GM12878 (cell line): ENCODE data around the gene TLDC2. TPM values are rescaled to one million over a fixed set of nuclear protein-coding genes. Genes with fewer than 3 reads are reported as not detected.

Experiments used
- ETV6 ChIP-seq, 2 experiments: fragments of 450-650 bp in 1 of 2; IDR thresholded peaks in 1 of 2; conservative IDR thresholded peaks in 1 of 2; 2 replicates each; pipeline ENCODE4 v1.6.1; 2014; ENCODE audit warnings: antibody characterized with exemption in 1 of 2, borderline replicate concordance in 1 of 2, low read depth in 1 of 2, mild to moderate bottlenecking in 1 of 2, moderate library complexity in 1 of 2
- TCF3 ChIP-seq: IDR thresholded peaks from 2 replicates; pipeline ENCODE4 v1.6.1; 2012; ENCODE audit warnings: low read depth, mild to moderate bottlenecking, low read length, borderline replicate concordance; ENCODE audit not compliant: insufficient read depth
- ZNF274 ChIP-seq: IDR thresholded peaks from one replicate; pipeline ENCODE4 v1.8.0; 2011; ENCODE audit not compliant: insufficient read length, insufficient read depth
- polyA plus RNA-seq, 11 experiments: library from polyadenylated mRNA; depleted of rRNA in 4 of 11; unstranded in 6 of 11; stranded (reverse) in 5 of 11; fragments of >200 nt; fragmentation: Nextera tagmentation in 4 of 11; fragmentation: Illumina TruSeq in 1 of 11; extraction: Ambion mirVana in 4 of 11; extraction: Trizol in 1 of 11; gene quantifications; 1 replicate in 1 of 11; 2 replicates in 10 of 11; pipeline versions ENCODE4 v1.2.1 to v1.2.3, GENCODE V29; 2011 to 2016; ENCODE audit warnings: inconsistent platforms in 2 of 11, missing spikeins in 2 of 11, low read depth in 1 of 11
- total RNA-seq, 4 experiments: library from RNA; depleted of rRNA in 3 of 4; stranded (reverse); fragments of >200 nt in 3 of 4; fragmentation: Illumina TruSeq in 1 of 4; extraction: Trizol in 1 of 4; gene quantifications; 2 replicates each; pipeline versions ENCODE4 v1.2.1 to v1.2.3, GENCODE V29; 2013 to 2021
- TF ChIP-seq, protein P1 (sequence below): fragments of 450-650 bp; IDR thresholded peaks from 2 replicates; pipeline ENCODE4 v1.6.1; 2016; ENCODE audit warnings: mild to moderate bottlenecking, moderate library complexity, borderline replicate concordance
- TF ChIP-seq, protein P2 (sequence below): IDR thresholded peaks from 2 replicates; pipeline ENCODE4 v1.6.1; 2011; ENCODE audit warnings: low read depth, mild to moderate bottlenecking, low read length, moderate library complexity, borderline replicate concordance; ENCODE audit errors: extremely low read depth
- TF ChIP-seq, protein P3 (sequence below): fragments of 450-650 bp; IDR thresholded peaks from 2 replicates; pipeline ENCODE4 v1.6.1; 2016; ENCODE audit warnings: mild to moderate bottlenecking

Gene TLDC2
- total and polyA plus RNA-seq, 10 of the 15 experiments (the other 5 are each of a cell fraction or from before 2014, with no cell fraction given), result 0.05 to 0.41 (median 0.21) TPM

DNA sequence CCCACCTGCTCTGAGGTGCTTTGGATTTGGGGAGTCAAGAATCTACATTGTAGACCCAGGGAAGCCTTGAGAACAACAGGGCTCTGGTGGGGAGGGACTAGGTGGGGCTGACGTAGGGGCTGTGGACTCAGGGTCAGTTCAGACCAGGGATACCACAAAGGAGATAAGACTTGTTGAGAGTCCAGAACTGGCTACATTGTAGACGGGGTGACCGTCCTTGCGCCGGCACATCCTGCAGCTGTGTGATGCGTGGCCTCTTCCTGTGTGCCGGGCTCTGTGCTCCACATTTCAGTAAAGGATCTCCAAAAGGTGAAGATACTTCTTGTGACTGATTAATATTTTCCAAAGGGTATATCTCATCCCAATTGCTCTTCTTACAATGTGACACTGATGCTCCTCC lies 9.8 kb upstream of the TLDC2 start (continued):
- TF ChIP-seq, protein P1, sequence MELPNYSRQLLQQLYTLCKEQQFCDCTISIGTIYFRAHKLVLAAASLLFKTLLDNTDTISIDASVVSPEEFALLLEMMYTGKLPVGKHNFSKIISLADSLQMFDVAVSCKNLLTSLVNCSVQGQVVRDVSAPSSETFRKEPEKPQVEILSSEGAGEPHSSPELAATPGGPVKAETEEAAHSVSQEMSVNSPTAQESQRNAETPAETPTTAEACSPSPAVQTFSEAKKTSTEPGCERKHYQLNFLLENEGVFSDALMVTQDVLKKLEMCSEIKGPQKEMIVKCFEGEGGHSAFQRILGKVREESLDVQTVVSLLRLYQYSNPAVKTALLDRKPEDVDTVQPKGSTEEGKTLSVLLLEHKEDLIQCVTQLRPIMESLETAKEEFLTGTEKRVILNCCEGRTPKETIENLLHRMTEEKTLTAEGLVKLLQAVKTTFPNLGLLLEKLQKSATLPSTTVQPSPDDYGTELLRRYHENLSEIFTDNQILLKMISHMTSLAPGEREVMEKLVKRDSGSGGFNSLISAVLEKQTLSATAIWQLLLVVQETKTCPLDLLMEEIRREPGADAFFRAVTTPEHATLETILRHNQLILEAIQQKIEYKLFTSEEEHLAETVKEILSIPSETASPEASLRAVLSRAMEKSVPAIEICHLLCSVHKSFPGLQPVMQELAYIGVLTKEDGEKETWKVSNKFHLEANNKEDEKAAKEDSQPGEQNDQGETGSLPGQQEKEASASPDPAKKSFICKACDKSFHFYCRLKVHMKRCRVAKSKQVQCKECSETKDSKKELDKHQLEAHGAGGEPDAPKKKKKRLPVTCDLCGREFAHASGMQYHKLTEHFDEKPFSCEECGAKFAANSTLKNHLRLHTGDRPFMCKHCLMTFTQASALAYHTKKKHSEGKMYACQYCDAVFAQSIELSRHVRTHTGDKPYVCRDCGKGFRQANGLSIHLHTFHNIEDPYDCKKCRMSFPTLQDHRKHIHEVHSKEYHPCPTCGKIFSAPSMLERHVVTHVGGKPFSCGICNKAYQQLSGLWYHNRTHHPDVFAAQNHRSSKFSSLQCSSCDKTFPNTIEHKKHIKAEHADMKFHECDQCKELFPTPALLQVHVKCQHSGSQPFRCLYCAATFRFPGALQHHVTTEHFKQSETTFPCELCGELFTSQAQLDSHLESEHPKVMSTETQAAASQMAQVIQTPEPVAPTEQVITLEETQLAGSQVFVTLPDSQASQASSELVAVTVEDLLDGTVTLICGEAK, result no peak
- TF ChIP-seq ZNF274 (no peak), TCF3 (no peak), ETV6 (conservative IDR thresholded peaks at IDR 0.05 in 1 of 2, IDR thresholded peaks at IDR 0.05 in 1 of 2; ENCODE audit: borderline replicate concordance in 1 of 2, low read depth in 1 of 2) (no peak)
- TF ChIP-seq, protein P2, sequence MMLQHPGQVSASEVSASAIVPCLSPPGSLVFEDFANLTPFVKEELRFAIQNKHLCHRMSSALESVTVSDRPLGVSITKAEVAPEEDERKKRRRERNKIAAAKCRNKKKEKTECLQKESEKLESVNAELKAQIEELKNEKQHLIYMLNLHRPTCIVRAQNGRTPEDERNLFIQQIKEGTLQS, result no peak
- TF ChIP-seq, protein P3, sequence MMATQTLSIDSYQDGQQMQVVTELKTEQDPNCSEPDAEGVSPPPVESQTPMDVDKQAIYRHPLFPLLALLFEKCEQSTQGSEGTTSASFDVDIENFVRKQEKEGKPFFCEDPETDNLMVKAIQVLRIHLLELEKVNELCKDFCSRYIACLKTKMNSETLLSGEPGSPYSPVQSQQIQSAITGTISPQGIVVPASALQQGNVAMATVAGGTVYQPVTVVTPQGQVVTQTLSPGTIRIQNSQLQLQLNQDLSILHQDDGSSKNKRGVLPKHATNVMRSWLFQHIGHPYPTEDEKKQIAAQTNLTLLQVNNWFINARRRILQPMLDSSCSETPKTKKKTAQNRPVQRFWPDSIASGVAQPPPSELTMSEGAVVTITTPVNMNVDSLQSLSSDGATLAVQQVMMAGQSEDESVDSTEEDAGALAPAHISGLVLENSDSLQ, result no peak
